ENCODE results near the gene SCMH1. TPM values are rescaled to one million over a fixed set of nuclear protein-coding genes. Genes with fewer than 3 reads are reported as not detected.

Gene SCMH1
- total and polyA plus RNA-seq, 2 of the 4 experiments (the other 2 are of a cell fraction): 9.0 to 19.4 TPM

GRCh38 chr1:41277371-41277975 lies 35.4 kb upstream of the SCMH1 start:
- Histone ChIP-seq H3K23ac (ENCODE audit: low read depth, low read length) (no peak overlapping the region), H2BK120ac (ENCODE audit: low read depth, low read length) (no peak overlapping the region), H3K9me3 (ENCODE audit: control insufficient read depth, insufficient read depth, low read length) (no peaks in the 10 kb centered on the region), H3K56ac (ENCODE audit: extremely low read depth, insufficient read depth, low read length) (no peak overlapping the region), H3K14ac (replicated peaks; ENCODE audit: low read depth, low read length) (no peak overlapping the region), H3K4me2 (ENCODE audit: low read depth, low read length) (no peak overlapping the region), H4K20me1 (ENCODE audit: insufficient read depth, low read length) (no peaks in the 10 kb centered on the region), H3K9me1 (ENCODE audit: insufficient read depth, low read length) (no peaks in the 10 kb centered on the region), H4K8ac (ENCODE audit: low read depth in 2 of 2, low read length in 2 of 2) (no peak overlapping the region), H2BK15ac (ENCODE audit: low read depth, low read length) (no peak overlapping the region), H3K18ac (ENCODE audit: low read depth, low read length) (no peak overlapping the region), H2AK5ac (ENCODE audit: low read depth, low read length) (no peak overlapping the region), H3K9ac (ENCODE audit: low read depth, low read length) (no peak overlapping the region), H2BK5ac (ENCODE audit: low read depth, low read length, poor library complexity, severe bottlenecking) (no peak overlapping the region), H2BK20ac (ENCODE audit: low read depth, low read length) (no peak overlapping the region), H4K91ac (ENCODE audit: insufficient read depth, low read depth, low read length) (no peak overlapping the region), H2AFZ (replicated peaks; ENCODE audit: low read length, poor library complexity) (no peak overlapping the region), H4K5ac (ENCODE audit: low read depth, low read length) (no peak overlapping the region), H3K4me1 (ENCODE audit: control insufficient read depth, insufficient read depth, low read length) (no peaks in the 10 kb centered on the region), H3K27ac (ENCODE audit: insufficient read depth, low read length) (no peak overlapping the region), H3K4me3 (ENCODE audit: insufficient read depth, low read depth, low read length) (no peak overlapping the region), H2AK9ac (replicated peaks; ENCODE audit: low read depth, low read length, poor library complexity) (no peak overlapping the region), H3K36me3 (ENCODE audit: control insufficient read depth, insufficient read depth, low read length) (no peaks in the 10 kb centered on the region), H3K4ac (ENCODE audit: low read depth, low read length) (no peak overlapping the region), H3K27me3 (ENCODE audit: control insufficient read depth, insufficient read depth, low read length) (peaks cover 56% of the 10 kb centered on the region), H3K79me1 (ENCODE audit: low read depth in 1 of 2, low read length in 2 of 2) (no peaks in the 10 kb centered on the region)
- 42% methylated on average over 6 of the region's 12 CpGs; no CpG with 5 or more reads in 1 of the 2 experiments for WGBS, 2 experiments (ENCODE audit: extremely low coverage in 2 of 2, insufficient read length in 1 of 2)
- no peak for TF ChIP-seq USF2 (IDR thresholded peaks at IDR 0.05; ENCODE audit: low read depth, low read length)
- no peak for TF ChIP-seq MXI1 (IDR thresholded peaks at IDR 0.05; ENCODE audit: borderline replicate concordance, low read depth, low read length)
- no peak for TF ChIP-seq RAD21 (IDR thresholded peaks at IDR 0.05; ENCODE audit: low read length)
- no peak for TF ChIP-seq CEBPB (IDR thresholded peaks at IDR 0.05; ENCODE audit: low read depth, low read length)
- no peak for TF ChIP-seq CHD1 (IDR thresholded peaks at IDR 0.05; ENCODE audit: low read depth, low read length)
- DNase-seq (no peak), ATAC-seq (ENCODE audit: low read depth) (no peak)
- ChIA-PET CTCF (interaction anchor here (1.2 kb wide), 1 partner anchor 155 kb away, joined by 3 read pairs; no protein-coding TSS in a partner anchor), POLR2A (ENCODE audit: unreplicated experiment) (no interaction called here)
- dilution Hi-C loops (cut with HindIII; ENCODE audit: low sequenced_read_pairs, unreplicated experiment) (no loop called here), in situ Hi-C loops (cut with MboI; ENCODE audit: low sequenced_read_pairs) (no loop called here), intact Hi-C loops (cut with micrococcal nuclease) (no loop called here)
- no TSS peak for BruUV-seq (replicated peaks)

Data from IMR-90 (cell line).